Endothelial cell of umbilical vein (primary cell): ENCODE measurements around the gene C16orf95.

Experiments used
- EZH2 ChIP-seq: IDR thresholded peaks from 2 replicates; pipeline ENCODE4 v1.6.1; 2012; ENCODE audit warnings: borderline replicate concordance, low read depth, mild to moderate bottlenecking, moderate library complexity, low read length, inconsistent platforms; ENCODE audit not compliant: severe bottlenecking
- JUN ChIP-seq: IDR thresholded peaks from 2 replicates; pipeline ENCODE4 v1.6.1; 2011; ENCODE audit warnings: borderline replicate concordance, low read depth; ENCODE audit not compliant: insufficient read length, insufficient read depth
- POLR2A ChIP-seq: IDR thresholded peaks from 2 replicates; pipeline ENCODE4 v1.6.1; 2012; ENCODE audit warnings: low read depth, mild to moderate bottlenecking, control low read depth, low read length
- POLR2AphosphoS5 ChIP-seq: IDR thresholded peaks from 2 replicates; pipeline ENCODE4 v1.6.1; 2012; ENCODE audit warnings: low read depth, mild to moderate bottlenecking, control low read depth, low read length, moderate library complexity; ENCODE audit not compliant: insufficient read depth
- TF ChIP-seq, protein P1 (sequence below), 2 donors: IDR thresholded peaks; 1 replicate in 1 of 2; 2 replicates in 1 of 2; pipeline ENCODE4 v1.5.1; 2011; ENCODE audit warnings: low read length in 2 of 2, mild to moderate bottlenecking in 2 of 2, moderate library complexity in 2 of 2, control low read depth in 1 of 2, inconsistent platforms in 1 of 2, low read depth in 1 of 2; ENCODE audit not compliant: insufficient read depth in 1 of 2; ENCODE audit errors: extremely low read depth in 1 of 2

DNA sequence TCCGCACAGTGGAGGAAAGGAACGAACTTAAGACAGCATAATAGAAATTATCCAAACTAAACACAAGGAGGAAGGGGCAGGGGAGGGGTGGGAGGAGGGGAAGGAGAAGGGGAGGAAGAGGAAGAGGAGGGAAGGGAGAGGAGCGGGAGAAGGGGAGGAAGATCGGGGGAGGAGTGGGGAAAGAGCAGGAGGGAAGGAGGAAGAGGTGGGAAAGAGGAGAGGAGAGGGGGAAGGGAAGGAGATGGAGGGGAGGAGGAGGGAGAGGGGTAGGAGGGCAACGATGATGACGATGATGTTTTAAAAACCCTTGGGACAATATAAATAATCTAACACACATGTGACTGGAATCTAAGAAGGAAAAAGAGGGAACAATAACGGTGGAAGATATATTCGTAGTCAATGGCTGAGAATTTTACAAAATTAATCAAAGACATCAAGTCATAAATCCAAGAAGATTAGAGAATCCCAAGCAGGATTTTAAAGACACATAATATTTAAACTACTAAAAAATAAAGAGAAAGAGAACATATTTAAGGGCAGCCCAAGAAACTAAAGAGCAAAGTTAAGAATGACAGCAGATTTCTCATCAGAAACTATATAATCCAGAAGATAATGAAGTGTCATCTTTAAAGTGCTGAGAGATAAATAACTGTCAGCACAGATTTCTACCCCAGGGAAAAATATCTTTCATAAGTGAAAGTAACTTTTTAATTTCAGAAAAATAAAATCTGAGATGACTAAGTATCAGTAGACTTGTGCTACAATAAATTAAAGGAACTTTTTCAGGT, 30.2 kb downstream of the C16orf95 start:
- TF ChIP-seq POLR2AphosphoS5 (no peak), EZH2 (no peak), POLR2A (no peak), JUN (no peak)
- TF ChIP-seq, protein P1, sequence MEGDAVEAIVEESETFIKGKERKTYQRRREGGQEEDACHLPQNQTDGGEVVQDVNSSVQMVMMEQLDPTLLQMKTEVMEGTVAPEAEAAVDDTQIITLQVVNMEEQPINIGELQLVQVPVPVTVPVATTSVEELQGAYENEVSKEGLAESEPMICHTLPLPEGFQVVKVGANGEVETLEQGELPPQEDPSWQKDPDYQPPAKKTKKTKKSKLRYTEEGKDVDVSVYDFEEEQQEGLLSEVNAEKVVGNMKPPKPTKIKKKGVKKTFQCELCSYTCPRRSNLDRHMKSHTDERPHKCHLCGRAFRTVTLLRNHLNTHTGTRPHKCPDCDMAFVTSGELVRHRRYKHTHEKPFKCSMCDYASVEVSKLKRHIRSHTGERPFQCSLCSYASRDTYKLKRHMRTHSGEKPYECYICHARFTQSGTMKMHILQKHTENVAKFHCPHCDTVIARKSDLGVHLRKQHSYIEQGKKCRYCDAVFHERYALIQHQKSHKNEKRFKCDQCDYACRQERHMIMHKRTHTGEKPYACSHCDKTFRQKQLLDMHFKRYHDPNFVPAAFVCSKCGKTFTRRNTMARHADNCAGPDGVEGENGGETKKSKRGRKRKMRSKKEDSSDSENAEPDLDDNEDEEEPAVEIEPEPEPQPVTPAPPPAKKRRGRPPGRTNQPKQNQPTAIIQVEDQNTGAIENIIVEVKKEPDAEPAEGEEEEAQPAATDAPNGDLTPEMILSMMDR (IDR thresholded peaks at IDR 0.05; ENCODE audit: extremely low read depth in 1 of 2, insufficient read depth in 1 of 2, low read depth in 1 of 2, low read length in 2 of 2) = no peak
